CMK (cell line): ENCODE measurements around the gene KRT25.
"Not testable (repeated sequence)": the region's sequence is repeated elsewhere in the genome, so short reads cannot be mapped to it uniquely, and the experiment has no call there.

Experiments used
- DNase-seq: peaks from one replicate; pipeline ENCODE4 v3.0.0-alpha.2; 2010; ENCODE audit warnings: low read depth

KRT25 gene

GRCh38 chr17:40751065-40751464 is 4.1 kb downstream of the KRT25 start:
- no peak for DNase-seq

- DNase-seq, result no peak
These were observed 4.7 kb downstream of the KRT25 start for GRCh38 chr17:40750391-40750790.

- DNase-seq, result not testable (repeated sequence)
These were observed 6.5 kb downstream of the KRT25 start for GRCh38 chr17:40748666-40749065.

- DNase-seq, result no peak
These were observed 16.6 kb downstream of the KRT25 start for GRCh38 chr17:40738553-40738952.

- DNase-seq, result no peak
These were observed 20.1 kb downstream of the KRT25 start for GRCh38 chr17:40735016-40735415.

GRCh38 chr17:40734018-40734417 is 21.1 kb downstream of the KRT25 start:
- no peak for DNase-seq

GRCh38 chr17:40730970-40731369 is 24.2 kb downstream of the KRT25 start:
- DNase-seq, result no peak

GRCh38 chr17:40727447-40728231 is 27.5 kb downstream of the KRT25 start:
- no peak for DNase-seq

GRCh38 chr17:40726919-40727318 is 28.2 kb downstream of the KRT25 start:
- no peak for DNase-seq

GRCh38 chr17:40724656-40725055 is 30.5 kb downstream of the KRT25 start:
- DNase-seq, result no peak

- no peak for DNase-seq
These were observed 32.9 kb downstream of the KRT25 start for GRCh38 chr17:40722241-40722640.

GRCh38 chr17:40720899-40721298 is 34.2 kb downstream of the KRT25 start:
- DNase-seq, result no peak

- no peak for DNase-seq
These were observed 36.2 kb downstream of the KRT25 start for GRCh38 chr17:40718930-40719329.

- no peak for DNase-seq
These were observed 37.4 kb downstream of the KRT25 start for GRCh38 chr17:40717776-40718175.

GRCh38 chr17:40714473-40714872 is 40.7 kb downstream of the KRT25 start:
- no peak for DNase-seq

GRCh38 chr17:40707745-40708144 is 47.4 kb downstream of the KRT25 start:
- no peak for DNase-seq

- no peak for DNase-seq
These were observed 49.5 kb downstream of the KRT25 start for GRCh38 chr17:40705584-40705983.

- no peak for DNase-seq
These were observed 51.5 kb downstream of the KRT25 start, which contains the start of gene KRT24 for GRCh38 chr17:40703652-40704051. KRT24 (minus strand) TSS chr17:40703752; CDS start chr17:40703693, 59 bp downstream.

- no peak for DNase-seq
These were observed 52.9 kb downstream of the KRT25 start for GRCh38 chr17:40702271-40702670.

- no peak for DNase-seq
These were observed 55.3 kb downstream of the KRT25 start for GRCh38 chr17:40699853-40700252.

- DNase-seq, result no peak
These were observed 55.8 kb downstream of the KRT25 start for GRCh38 chr17:40699371-40699770.
